Neural progenitor cell (in vitro differentiated cells): Measurements from ENCODE around the gene RAB29.

Experiments
- CTCF ChIP-seq: fragments of 200-600 bp; sonication (generic); IDR thresholded peaks from 2 replicates; pipeline ENCODE4 v1.5.1; 2017; ENCODE audit warnings: antibody characterized with exemption, mild to moderate bottlenecking
- EZH2 ChIP-seq: fragments of 200-600 bp; sonication (generic); IDR thresholded peaks from 2 replicates; pipeline ENCODE4 v1.6.1; 2017; ENCODE audit warnings: antibody characterized with exemption, mild to moderate bottlenecking, moderate library complexity
- EZH2phosphoT487 ChIP-seq: fragments of 200-600 bp; sonication (generic); IDR thresholded peaks from 2 replicates; pipeline ENCODE4 v1.6.1; 2017; ENCODE audit warnings: antibody characterized with exemption

DNA sequence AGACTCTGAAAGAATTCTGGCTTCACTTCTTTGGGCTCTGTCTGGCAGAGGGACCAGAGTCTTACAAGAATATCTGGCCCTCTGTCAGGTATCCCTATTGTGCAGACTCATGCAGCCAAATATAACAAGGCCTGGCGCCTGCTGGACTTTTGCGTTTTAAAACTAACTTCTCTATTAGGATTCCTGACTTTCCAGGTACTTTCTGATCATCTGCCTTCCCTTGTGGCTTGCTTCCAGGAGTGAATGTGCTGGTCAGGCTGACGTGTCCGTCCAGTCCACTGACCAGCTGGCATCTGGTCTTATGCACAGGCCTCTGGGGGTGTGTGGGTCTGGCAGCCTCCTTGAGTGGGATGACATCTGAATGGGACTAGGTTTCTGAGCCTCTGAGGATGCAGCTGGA, 8.6 kb upstream of the RAB29 start:
- TF ChIP-seq CTCF (no peak), EZH2phosphoT487 (no peak), EZH2 (no peak)
